ENCODE results near the gene SYNPO2.
A peak's percentile ranks its signal among the peaks of the same experiment; 100 is the strongest.

The SYNPO2 gene

DNA sequence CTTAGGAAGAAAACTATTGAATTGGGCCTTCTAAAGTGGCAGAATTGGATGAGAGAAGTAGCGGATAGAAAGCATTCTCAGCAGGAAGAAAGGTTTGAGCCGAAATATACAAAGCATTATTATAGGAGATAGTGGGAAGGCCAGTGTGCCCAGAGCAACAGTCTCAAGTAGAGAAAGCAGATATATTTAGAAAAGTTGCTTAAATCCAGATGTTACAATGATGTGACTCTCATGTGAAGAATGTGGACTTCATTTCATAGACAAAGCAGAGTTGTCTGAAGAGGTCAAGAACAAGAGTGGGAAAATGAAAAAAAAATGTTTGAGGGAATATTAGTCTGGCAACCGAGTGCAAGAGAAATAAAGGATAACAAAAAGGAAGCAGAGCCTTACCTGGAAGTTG, 66.9 kb downstream of the SYNPO2 start:
- TF ChIP-seq, protein P1, sequence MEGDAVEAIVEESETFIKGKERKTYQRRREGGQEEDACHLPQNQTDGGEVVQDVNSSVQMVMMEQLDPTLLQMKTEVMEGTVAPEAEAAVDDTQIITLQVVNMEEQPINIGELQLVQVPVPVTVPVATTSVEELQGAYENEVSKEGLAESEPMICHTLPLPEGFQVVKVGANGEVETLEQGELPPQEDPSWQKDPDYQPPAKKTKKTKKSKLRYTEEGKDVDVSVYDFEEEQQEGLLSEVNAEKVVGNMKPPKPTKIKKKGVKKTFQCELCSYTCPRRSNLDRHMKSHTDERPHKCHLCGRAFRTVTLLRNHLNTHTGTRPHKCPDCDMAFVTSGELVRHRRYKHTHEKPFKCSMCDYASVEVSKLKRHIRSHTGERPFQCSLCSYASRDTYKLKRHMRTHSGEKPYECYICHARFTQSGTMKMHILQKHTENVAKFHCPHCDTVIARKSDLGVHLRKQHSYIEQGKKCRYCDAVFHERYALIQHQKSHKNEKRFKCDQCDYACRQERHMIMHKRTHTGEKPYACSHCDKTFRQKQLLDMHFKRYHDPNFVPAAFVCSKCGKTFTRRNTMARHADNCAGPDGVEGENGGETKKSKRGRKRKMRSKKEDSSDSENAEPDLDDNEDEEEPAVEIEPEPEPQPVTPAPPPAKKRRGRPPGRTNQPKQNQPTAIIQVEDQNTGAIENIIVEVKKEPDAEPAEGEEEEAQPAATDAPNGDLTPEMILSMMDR (IDR thresholded peaks at IDR 0.05): no peak
- intact Hi-C loops (cut with DNase I; ENCODE audit: low total_unique reads): no loop called here
- peak overlapping the region; percentile 62 to 87 for H3K27ac ChIP-seq
- H3K4me3 ChIP-seq: no peak overlapping the region
- H3K36me3 ChIP-seq: no peaks in the 10 kb centered on the region
- no peaks in the 10 kb centered on the region for H3K27me3 ChIP-seq
- DNase-seq: no peak
- H3K4me1 ChIP-seq: peaks cover 0 to 97% (median 50%) of the 10 kb centered on the region in 4 donors
- no peaks in the 10 kb centered on the region for H3K9me3 ChIP-seq

DNA sequence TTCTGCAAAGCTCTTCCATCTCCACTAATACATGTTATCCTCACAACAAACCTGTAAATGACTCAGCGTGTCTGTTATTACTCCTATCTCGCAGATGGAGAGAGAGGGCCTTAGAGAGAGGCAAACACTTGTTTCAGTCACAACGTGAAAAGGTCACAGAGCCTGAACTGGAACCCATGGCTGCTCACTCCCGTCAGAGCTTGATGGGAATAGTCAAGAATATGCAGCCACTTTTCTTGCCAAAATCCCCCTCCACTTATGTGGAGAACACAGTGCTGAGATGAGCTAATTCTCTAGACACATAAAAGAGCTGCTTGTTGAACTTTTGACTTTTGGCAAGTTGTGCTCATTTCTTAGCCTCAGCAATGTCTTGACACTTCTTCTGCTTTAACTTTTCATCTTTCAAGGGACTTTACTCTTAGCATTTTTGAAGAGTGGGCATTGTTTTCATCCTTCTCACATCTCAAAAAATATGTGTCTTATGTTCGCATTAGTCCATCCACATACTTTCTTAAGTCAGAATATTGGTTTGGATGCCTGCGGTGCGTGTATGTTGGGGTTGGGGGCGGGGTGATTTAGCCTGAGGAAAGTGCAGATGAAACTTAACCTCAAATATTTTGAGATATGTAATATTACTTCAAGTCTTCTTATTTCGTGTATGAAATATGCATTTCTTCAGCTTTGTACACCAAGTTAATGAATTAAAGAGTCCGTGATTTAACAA, 69.2 kb downstream of the SYNPO2 start:
- TF ChIP-seq, protein P1 (IDR thresholded peaks at IDR 0.05): no peak

DNA sequence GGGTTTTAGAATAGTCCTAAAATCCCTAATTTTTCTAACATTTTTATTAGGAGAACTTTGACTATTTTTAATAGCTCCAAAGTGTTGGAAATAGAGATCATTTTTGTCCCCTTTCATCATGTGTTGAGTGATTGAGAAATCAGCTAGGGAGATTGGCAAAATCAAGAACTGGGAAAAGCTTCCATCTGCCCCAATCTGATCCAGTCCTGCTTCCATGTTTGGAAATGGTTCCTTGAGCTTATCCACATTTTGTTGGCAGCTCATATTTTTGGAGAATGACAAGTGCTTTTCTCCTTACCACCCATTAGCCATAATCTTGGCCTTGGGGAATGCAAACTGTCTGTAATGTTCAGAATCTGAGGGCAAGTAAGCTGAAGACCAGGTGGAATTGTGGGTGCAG, 73.9 kb downstream of the SYNPO2 start:
- Histone ChIP-seq H3K27me3 (no peaks in the 10 kb centered on the region), H3K4me1 (peaks cover 0 to 98% (median 55%) of the 10 kb centered on the region in 4 donors), H3K9me3 (no peaks in the 10 kb centered on the region), H3K4me3 (no peak overlapping the region), H3K36me3 (no peaks in the 10 kb centered on the region), H3K27ac (peak overlapping the region; percentile 75 to 87)
- TF ChIP-seq, protein P1 (IDR thresholded peaks at IDR 0.05): no peak
- intact Hi-C loops (cut with DNase I; ENCODE audit: low total_unique reads): no loop called here
- no peak for DNase-seq

More for the DNA sequence above, 69.2 kb downstream of the SYNPO2 start:
- Histone ChIP-seq H3K4me1 (peaks cover 0 to 97% (median 47%) of the 10 kb centered on the region in 4 donors), H3K9me3 (no peaks in the 10 kb centered on the region), H3K36me3 (no peaks in the 10 kb centered on the region), H3K27me3 (no peaks in the 10 kb centered on the region), H3K4me3 (no peak overlapping the region), H3K27ac (peak overlapping the region; percentile 51 to 87)
- intact Hi-C loops (cut with DNase I; ENCODE audit: low total_unique reads): no loop called here
- no peak for DNase-seq

DNA sequence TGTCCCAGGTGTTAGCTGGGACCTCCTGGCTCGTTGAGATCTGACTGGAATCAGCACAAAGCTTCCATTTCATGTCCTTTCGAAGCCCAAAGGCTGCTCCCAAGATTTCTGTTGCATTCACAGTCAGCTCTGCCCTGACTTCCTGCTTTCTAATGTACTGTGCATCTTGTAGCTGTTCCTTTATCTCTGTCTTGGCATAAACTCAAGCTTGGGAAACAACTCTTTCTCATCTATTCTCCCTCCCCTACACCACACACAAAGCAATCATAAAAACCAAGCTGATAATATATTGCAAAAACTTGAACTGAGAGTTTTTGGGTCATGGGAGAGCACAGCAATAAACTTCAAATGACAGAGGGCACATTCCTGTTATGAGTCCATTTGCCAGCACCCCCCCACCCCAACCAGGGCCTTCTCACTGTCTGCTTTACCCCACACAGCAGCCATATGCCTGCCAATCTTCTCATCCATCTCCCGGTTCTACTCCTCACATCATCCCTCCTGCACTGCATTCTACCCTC, 76.3 kb downstream of the SYNPO2 start:
- Histone ChIP-seq H3K4me1 (peaks cover 0 to 94% (median 55%) of the 10 kb centered on the region in 4 donors), H3K27me3 (no peaks in the 10 kb centered on the region), H3K36me3 (no peaks in the 10 kb centered on the region), H3K9me3 (no peaks in the 10 kb centered on the region), H3K27ac (peak overlapping the region; percentile 73 to 87), H3K4me3 (no peak overlapping the region)
- TF ChIP-seq, protein P1 (IDR thresholded peaks at IDR 0.05): no peak
- DNase-seq: no peak
- intact Hi-C loops (cut with DNase I; ENCODE audit: low total_unique reads): loop anchor here (5.0 kb wide), 2 partner anchors 68 to 193 kb away; no protein-coding TSS in a partner anchor

DNA sequence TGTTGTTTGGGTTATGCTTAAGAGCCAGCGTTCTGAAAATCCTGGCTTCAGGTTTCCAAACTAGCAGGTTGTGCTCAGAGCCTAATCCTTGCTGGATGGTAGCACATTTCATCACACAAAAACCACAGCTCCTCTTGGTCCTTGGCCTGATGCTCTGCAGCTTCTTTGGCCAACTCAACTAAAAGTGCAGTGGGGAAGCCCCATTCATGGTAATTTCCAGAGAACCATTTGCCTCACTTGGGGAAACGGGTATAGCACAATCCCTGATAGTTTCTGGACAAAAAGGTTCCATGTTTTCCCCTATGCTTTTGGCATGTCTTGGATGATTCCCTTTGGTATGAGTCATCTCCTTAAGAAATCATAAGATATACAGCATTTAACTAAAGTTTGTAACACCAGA, 78.7 kb downstream of the SYNPO2 start:
- H3K4me1 ChIP-seq: peaks cover 0 to 96% (median 58%) of the 10 kb centered on the region in 4 donors

More for the DNA sequence above, 78.7 kb downstream of the SYNPO2 start:
- Histone ChIP-seq H3K27ac (peak overlapping the region; percentile 73 to 87), H3K4me3 (no peak overlapping the region), H3K27me3 (no peaks in the 10 kb centered on the region), H3K9me3 (no peaks in the 10 kb centered on the region), H3K36me3 (no peaks in the 10 kb centered on the region)
- TF ChIP-seq, protein P1 (IDR thresholded peaks at IDR 0.05): no peak
- peak in 1 of 2 donors; percentile 49 for DNase-seq
- intact Hi-C loops (cut with DNase I; ENCODE audit: low total_unique reads): loop anchor here (5.0 kb wide), 2 partner anchors 70 to 195 kb away; no protein-coding TSS in a partner anchor

Measured in tibial artery (tissue), 4 donors.